ENCODE results near the gene KCP.

DNA sequence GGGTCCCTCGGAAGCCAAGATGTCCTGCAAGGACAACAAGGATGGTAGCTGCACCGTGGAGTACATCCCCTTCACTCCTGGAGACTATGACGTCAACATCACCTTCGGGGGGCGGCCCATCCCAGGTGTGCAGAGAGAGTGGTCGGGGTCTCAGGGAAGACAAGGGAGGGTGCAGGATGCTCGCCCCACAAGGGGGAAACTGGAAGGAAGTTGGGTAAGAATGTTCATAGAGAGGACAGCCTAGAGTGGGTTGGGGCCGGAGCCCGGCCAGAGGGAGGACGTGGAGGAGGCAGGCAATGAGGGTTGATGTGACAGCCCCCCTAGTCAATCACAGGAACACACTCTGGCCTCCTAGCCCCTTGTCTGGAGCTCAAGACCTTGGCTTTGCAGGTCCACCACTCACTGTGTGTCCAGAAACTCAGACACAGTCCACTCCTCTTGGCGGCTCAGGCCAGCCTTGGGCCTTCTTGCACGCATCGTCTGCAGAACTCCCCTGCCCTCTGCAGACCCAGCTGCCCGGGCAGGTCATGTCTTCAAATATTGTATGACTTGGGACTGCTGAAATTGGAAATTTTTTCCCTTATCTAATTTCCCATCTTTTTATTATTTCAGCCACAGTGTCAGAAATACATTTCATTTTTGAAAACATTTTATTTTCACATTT, 63.6 kb downstream of the KCP start:
- TF ChIP-seq CTCF (IDR thresholded peaks at IDR 0.05) (no peak), POLR2A (IDR thresholded peaks at IDR 0.05) (no peak)
